ENCODE data around the gene ATRN. TPM values are rescaled to one million over a fixed set of nuclear protein-coding genes. Genes with fewer than 3 reads are reported as not detected.

Gene ATRN
- total and polyA plus RNA-seq, 2 experiments from 2014 or later = 2.2 to 18.3 TPM

DNA sequence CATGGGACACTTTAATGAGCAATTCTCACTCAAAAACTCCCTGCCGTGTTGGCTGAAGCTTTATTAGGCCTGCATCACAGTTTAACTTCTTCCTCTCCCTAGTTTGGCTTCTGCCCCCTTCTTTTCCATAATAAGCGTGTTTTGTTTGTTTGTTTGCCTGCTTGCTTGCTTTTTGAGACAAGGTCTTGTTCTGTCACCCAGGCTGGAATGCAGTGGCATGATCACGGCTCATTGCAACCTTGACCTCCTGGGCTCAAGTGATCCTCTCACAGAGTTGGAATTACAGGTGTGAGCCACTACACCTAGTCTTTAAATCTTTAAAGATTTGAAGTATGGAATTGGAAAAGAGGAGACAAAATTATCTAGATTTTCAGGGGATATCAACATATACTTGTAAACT, 38.0 kb upstream of the ATRN start:
- Histone ChIP-seq H3K9me2 (ENCODE audit: insufficient read depth) (no peaks in the 10 kb centered on the region; the same call in 1 of the 2 replicates), H3K4me2 (no peak overlapping the region), H3K36me3 (ENCODE audit: insufficient read depth) (no peaks in the 10 kb centered on the region), H3K27ac (ENCODE audit: low read depth) (no peak overlapping the region), H3K27me3 (ENCODE audit: insufficient read depth) (no peaks in the 10 kb centered on the region), H3K4me1 (ENCODE audit: insufficient read depth) (no peaks in the 10 kb centered on the region), H2AFZ (peak overlapping the region; percentile 25; the same call in 1 of the 2 replicates), H3F3A (replicated peaks; ENCODE audit: low read depth) (no peaks in the 10 kb centered on the region), H3K79me2 (replicated peaks; ENCODE audit: insufficient read depth) (no peaks in the 10 kb centered on the region), H3K4me3 (no peak overlapping the region), H4K20me1 (replicated peaks; ENCODE audit: insufficient read depth) (no peaks in the 10 kb centered on the region)
- H3K36me3 Mint-ChIP-seq (ENCODE audit: low read depth) = no peaks in the 10 kb centered on the region
- H3K4me3 Mint-ChIP-seq = no peak overlapping the region
- H3K27ac Mint-ChIP-seq = no peak overlapping the region
- peaks cover 3% of the 10 kb centered on the region; the same call in 2 of the 3 replicates for H3K4me1 Mint-ChIP-seq
- TF ChIP-seq, protein P1, sequence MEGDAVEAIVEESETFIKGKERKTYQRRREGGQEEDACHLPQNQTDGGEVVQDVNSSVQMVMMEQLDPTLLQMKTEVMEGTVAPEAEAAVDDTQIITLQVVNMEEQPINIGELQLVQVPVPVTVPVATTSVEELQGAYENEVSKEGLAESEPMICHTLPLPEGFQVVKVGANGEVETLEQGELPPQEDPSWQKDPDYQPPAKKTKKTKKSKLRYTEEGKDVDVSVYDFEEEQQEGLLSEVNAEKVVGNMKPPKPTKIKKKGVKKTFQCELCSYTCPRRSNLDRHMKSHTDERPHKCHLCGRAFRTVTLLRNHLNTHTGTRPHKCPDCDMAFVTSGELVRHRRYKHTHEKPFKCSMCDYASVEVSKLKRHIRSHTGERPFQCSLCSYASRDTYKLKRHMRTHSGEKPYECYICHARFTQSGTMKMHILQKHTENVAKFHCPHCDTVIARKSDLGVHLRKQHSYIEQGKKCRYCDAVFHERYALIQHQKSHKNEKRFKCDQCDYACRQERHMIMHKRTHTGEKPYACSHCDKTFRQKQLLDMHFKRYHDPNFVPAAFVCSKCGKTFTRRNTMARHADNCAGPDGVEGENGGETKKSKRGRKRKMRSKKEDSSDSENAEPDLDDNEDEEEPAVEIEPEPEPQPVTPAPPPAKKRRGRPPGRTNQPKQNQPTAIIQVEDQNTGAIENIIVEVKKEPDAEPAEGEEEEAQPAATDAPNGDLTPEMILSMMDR (conservative IDR thresholded peaks at IDR 0.05; ENCODE audit: low read depth in 2 of 2) = no peak
- no peak for TF ChIP-seq STAT1 (IDR thresholded peaks at IDR 0.05; ENCODE audit: unreplicated experiment)
- TF ChIP-seq, protein P2, sequence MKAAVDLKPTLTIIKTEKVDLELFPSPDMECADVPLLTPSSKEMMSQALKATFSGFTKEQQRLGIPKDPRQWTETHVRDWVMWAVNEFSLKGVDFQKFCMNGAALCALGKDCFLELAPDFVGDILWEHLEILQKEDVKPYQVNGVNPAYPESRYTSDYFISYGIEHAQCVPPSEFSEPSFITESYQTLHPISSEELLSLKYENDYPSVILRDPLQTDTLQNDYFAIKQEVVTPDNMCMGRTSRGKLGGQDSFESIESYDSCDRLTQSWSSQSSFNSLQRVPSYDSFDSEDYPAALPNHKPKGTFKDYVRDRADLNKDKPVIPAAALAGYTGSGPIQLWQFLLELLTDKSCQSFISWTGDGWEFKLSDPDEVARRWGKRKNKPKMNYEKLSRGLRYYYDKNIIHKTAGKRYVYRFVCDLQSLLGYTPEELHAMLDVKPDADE (IDR thresholded peaks at IDR 0.05) = no peak
- TF ChIP-seq JUNB (IDR thresholded peaks at IDR 0.05; ENCODE audit: unreplicated experiment) = no peak
- no peak for TF ChIP-seq ZNF331 (CRISPR knock-in tag; IDR thresholded peaks at IDR 0.05; ENCODE audit: low read depth)
- no peak for TF ChIP-seq ZNF462 (CRISPR knock-in tag; IDR thresholded peaks at IDR 0.05)
- no peak for TF ChIP-seq NANOG (IDR thresholded peaks at IDR 0.05; ENCODE audit: borderline replicate concordance)
- no peak for TF ChIP-seq POLR2AphosphoS5 (IDR thresholded peaks at IDR 0.05; ENCODE audit: low read depth)
- TF ChIP-seq ZNF114 (CRISPR knock-in tag; IDR thresholded peaks at IDR 0.05) = no peak
- no peak for TF ChIP-seq REST (IDR thresholded peaks at IDR 0.05; ENCODE audit: unreplicated experiment)
- TF ChIP-seq EZH2phosphoT487 (IDR thresholded peaks at IDR 0.05; ENCODE audit: unreplicated experiment) = no peak
- no peak for TF ChIP-seq CREB1 (CRISPR knock-in tag; IDR thresholded peaks at IDR 0.05; ENCODE audit: low read depth)
- no peak for TF ChIP-seq EZH2 (IDR thresholded peaks at IDR 0.05; ENCODE audit: low read depth, unreplicated experiment)
- DNase-seq (ENCODE audit: low spot score) (no peak), ATAC-seq (no peak)
- H3K9me3 Mint-ChIP-seq = no peaks in the 10 kb centered on the region
- H3K27me3 Mint-ChIP-seq (ENCODE audit: insufficient read depth, low read depth, poor library complexity) = peaks cover 2% of the 10 kb centered on the region
